HG03196 (cell line): ENCODE data around the gene MALSU1.
"Not testable (repeated sequence)": the region's sequence is repeated elsewhere in the genome, so short reads cannot be mapped to it uniquely, and the experiment has no call there.

Experiments
- ATAC-seq: cut with Tn5 transposase; IDR thresholded peaks from one replicate; pipeline ENCODE4 v1.9.1; 2021; ENCODE audit not compliant: unreplicated experiment

The MALSU1 gene

DNA sequence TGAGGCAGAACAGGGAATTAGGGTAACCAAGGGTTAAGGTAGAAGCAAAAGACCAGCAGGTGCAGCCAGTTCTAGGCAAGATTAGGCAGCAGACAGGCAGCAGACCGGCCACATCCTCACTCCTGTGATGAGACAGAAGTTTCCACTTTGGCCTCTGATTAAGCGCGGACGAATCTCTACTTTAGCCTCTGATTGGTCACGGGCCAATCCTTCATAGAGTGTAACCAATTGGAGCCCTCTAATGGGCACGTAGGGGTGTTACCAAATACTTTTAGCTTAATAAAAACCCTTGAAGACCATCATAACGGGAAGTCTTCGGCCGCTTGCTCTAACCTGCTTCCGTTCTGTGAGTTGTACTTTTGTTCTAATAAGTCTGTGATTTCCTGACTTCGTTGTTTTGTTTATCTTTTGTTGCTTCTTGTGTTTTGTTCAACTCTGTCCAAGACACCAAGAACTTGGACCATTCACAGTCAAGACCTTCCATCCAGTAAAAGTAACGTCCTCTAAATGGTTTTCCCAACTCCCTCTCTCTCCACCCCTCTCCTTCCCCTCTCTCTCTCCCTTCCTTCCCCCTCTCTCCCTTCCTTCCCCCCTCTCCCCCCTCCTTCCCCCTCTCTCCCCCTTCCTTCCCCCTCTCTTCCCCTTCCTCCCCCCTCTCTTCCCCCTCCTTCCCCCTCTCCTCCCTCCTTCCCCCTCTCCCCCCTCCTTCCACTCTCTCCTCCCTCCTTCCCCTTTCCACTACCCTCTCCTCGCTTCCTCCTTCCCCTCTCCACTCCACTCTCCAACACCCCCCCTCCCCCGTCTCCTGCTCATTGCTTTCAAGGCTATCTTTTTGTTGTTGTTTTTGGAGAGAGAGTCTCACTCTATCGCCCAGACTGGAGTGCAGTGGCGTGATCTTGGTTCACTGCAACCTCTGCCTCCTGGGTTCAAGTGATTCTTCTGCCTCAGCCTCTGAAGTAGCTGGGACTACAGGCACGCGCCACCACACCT lies 13.2 kb upstream of the MALSU1 start:
- ATAC-seq, result no peak

DNA sequence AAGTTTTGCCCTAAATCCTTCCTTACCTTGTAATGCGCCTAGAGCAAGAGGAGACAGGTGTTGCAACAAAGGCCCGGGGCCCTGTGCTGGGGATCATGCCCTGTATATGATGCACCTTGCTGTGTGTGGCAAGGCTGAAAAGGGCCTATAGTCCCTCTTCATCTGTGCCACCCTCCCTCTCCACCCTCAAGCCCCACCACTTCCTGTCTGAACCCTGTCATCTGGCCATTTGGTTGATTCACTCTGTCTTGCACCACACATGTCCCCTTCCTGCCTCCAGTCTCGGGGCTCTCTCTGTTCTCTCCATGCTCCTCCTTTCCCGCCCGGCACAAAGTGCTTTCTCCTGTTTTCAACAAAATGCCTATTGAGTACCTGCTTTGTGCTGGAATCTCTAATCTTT lies 11.5 kb upstream of the MALSU1 start:
- ATAC-seq, result no peak

DNA sequence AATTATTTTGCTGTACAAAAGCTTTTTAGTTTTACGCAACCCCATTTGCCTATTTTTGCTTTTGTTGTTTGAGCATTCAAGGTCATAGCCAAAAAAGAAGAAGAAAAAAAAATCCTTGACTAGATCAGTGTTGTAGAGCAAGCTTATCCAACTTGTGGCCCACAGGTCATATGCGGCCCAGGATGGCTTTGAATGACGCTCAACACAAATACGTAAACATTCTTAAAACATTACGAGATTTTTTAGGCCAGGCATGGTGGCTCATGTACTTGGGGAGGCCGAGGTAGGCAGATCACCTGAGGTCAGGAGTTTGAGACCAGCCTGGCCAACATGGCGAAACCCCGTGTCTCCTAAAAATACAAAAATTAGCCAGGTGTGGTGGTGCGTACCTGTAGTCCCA lies 8.1 kb upstream of the MALSU1 start:
- ATAC-seq, result no peak

DNA sequence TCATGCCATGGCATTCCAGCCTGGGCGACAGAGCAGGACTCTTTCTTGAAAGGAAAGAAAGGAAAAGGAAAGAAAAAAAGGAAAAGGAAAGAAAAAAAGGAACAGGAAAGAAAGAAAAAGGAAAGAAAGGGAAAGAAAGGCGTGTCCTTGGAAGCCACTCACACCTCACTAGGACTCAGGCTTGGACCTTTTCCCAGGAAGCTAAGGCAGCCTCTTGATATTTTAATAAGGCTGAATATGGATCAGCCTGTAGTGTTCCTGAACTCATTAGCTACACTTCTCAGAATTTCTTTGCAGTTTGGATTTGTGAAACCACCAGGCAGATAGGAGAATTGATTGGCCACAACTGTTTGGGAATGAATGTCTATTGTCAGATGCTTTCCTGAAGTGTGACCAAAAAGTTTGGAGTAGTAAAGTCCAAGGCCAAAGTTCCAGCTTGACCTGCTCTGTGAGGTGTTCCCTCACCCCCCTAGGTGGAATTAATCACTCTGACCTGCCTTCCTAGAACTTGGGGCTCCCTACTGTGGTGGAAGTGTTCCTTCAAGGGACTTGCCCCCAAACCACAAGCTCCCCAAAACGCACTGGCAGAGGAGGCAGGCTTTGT lies 7.1 kb upstream of the MALSU1 start:
- ATAC-seq, result no peak

DNA sequence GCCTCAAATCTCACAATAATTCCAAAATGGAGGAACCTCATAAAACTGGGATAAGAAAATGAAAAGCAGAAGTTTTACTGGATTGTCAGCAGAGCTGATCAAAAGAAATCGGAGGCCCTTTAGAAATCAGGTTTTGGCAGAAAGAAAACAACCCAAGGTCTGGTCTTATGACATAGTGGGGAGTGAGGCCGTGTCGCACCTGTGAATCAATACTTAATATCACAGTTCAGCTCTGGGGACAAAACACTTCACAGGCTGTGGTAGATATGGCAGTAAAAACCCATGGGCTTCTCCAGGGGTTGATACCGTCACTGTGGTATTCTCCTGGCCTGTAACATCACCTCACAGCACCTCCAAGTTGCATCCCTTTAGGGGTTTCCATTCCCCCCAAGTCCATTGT lies 6.5 kb upstream of the MALSU1 start:
- ATAC-seq, result no peak

DNA sequence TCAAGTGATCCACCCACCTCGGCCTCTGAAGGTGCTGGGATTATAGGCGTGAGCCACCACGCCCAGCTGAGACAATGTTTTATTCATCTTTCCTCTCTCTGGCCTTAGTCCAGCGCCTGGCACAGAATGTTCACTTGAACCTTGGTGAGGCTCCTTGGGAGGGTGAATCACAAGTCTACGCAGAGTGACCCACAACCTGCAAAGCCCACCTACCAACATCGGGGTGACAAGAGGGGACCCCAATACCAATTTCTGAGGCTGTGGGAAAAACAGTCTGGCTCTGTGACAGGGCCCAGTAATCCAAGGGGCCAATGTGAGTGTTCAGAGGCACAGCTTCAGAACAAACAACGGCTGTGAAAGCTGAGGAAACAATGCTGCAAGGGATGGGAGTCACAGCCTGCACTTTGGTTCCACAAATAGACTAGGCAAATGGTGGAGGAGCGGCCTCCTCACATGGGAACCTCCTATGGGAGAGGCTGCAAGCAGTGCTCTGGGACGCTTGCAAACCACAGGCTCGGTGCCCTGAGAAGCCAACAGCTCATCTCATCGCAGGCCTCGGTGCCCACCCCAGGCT lies 5.6 kb upstream of the MALSU1 start:
- no peak for ATAC-seq

DNA sequence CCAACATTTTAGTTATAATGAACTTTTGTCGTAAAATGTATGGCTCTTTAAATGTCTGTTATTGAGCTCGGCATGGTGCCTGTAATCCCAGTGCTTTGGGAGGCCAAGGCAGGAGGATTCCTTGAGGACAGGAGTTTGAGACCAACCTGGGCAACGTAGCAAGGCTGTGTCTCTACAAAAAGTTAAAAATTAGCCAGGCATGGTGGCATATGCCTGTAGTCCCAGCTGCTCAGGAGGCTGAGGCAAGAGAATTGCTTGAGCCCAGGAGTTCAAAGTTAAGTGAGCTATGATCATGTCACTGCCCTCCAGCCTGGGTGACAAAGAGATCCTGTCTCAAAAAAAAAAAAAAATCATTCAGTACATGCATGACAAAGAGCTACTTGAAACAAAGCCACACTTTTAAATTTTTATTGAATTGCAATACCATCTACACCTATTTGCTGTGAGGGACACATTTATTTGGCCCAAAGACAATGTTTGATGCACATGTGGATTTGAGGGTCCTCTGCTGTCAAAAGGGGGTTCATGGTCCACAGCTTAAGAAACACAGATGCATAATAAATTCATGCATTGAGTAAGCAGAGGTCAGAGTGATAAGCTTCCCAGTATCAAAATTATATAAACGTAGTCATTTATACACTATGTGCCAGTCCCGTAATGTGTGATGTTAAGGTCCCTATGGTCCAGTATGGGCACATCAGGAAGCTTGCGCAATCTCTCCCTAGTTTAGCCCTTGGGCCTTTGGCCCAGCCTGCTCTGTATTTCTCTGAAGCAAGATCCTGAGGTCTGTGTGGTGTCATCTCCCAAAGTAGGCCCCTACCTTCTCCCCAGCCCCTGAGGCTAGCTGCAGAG lies 4.4 kb upstream of the MALSU1 start:
- no peak for ATAC-seq

DNA sequence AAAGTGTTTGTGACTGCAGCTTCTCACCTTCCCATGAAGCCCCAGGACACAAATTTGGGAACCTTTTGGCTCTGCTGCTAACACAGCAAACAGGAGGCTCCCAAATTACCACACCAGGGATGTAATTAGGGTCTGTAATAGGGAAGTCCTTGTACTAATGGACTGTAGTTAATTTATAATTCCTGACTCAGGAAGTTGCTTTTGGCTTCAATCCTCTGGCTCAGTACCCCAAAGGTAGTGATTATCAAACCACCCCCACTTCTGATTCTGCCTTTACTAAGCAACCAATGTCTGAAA lies 3.8 kb upstream of the MALSU1 start:
- ATAC-seq, result no peak

DNA sequence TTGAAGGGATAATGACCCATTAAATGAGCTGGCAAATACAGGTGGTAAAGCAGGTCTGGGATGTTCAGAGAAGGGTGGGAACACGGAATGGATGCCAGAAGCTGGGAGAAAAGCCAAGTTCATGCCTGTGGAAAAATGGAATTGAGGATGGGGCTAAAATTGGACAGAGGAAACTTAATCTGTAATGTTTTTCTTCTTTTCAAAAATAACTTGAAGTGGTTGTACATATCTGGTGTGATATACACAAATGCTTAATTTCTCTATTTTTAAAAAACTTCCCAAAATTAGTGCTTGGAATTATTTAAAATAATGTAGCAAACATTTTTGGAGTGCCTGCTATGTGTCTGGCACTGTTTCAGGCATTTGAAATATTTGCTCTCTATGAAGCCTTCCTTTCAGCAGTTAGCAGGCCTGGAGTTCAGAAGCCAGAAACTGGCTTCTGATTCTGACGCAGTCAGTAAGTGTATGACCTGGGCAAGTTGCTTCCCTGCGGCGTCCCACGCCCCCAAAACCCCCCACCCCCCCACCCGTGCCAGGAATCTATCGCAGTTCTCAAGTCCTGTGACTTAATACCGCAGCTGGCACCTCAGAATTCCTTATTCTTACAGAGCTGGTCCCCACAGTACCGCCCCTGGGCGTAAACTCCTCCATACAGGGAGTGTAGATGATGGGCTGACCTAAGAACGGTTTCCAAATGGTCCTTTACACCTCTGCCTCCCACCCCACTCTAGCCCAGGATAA lies 828 bp upstream of the MALSU1 start:
- no peak for ATAC-seq

DNA sequence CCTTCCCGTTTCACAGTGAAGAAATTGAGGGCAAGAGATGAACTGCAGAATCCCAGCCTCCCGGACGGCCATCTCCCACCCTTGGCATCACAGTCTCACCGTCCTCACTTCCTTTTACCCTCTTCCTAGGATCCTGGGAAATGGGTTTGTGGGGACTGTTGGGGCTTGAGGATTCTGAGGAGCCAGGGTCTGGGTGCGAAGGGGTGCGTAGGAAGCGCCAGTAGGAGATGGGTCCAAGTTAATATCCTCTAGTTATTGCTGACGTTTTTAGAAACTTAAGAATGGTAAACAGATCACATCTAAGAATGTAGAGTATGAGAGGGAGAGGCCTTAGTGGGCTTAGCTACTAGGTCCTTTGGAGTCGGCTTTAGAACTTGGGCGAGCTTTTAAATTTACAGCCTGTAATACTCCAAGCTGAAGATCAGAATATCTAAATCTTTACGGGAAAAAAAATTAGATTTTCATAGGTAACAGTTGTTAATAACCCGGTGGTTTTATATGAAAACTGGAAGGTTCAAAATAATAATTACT lies 696 bp downstream of the MALSU1 start:
- no peak for ATAC-seq

DNA sequence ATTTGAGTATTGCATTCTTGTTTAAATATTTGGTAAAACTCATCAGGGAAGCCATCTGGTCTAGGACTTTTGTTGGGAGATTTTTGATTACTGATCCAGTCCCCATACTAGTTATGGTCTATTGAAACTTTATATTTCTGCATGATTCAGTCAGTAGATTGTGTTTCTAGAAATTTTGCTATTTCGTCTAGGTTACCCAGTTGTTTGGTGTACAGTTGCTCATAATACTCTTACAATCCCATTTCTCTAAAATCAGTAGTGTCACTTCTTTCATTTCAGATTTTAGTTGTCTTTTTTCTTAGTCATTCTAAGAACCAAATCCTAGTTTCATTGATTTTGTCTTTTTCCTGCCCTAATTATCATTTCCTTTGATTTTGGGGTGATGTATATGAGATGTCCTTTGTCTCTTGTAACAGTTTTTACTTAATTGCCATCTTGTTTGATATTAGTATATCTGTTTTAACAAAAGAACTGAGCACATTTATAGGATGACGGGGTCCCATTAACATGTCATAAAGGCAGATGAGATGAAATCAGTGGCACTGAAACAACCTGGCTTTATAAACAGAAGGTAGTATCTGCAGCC lies 7.9 kb downstream of the MALSU1 start:
- no peak for ATAC-seq

DNA sequence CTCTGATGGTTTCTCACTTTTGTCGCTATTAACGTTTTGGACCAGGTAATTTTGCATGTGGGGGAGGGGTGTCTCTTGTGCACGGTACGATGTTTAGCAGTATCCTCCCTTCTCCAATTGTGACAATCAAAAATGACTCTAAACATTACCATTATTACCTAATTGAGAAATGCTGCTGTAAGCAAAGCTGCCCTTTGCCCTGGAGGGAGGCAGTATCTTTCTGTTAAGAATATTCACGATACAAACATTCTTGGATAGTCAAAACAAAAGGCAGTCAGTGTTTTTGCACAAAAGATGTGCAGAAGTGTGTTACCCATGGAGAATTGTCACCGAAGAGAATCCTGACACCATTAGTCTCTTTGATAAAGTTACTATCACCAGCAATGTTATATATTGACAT lies 9.6 kb downstream of the MALSU1 start:
- ATAC-seq, result no peak

DNA sequence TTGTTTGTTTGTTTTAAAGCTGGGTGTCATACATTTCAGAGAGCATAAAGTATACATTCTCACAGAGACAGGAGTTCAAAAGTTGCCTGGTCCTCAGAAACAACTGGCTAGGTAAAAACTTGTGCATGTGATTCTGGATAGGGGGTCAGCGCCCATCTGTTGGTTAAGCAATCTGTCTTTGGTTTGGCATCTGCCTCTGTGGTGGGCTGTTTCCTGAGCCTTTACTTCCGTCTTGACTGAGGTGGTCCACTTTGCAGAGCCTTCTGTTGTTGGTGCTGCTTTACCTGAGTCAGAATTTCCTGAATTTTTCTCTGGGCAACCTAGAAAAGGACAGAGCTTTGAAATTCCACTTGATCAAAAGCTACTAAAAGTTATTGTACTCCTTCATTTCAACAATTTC lies 13.0 kb downstream of the MALSU1 start:
- not testable (repeated sequence) for ATAC-seq

DNA sequence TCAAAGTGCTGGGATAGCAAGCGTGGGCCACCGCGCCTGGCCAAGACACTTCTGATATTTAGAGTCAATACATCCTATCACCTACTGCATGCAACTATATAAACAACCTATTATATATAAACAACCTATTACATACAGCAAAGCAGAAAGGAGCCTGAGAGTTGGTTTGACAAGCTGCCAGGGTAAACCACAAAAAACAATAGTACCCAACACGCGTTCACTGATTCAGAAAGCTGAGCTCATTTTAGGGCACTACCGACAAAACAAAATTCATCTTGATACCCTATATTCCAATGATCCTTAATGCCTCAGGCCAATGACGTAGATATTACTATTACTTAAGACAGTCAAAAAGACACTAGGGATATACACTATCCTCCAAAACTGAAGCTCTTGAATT lies 16.2 kb downstream of the MALSU1 start:
- no peak for ATAC-seq

DNA sequence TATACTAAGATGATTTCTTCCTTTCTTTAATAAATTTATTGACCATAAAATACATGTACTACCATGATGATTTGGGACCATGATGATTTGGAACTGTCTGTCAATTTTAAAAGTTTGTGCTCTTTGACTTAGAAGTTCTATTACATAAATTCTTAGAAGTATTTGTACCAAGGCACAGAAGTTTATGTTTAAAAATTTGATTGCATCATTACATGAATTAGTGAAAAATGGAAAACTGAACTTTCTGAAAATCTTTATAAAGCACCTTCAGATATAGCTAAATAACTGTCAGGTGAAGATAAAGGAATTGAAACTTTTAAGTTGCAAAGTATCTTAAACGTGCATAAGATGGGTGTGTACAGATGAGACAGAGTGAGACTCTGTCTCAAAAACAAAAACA lies 32.0 kb downstream of the MALSU1 start:
- no peak for ATAC-seq

DNA sequence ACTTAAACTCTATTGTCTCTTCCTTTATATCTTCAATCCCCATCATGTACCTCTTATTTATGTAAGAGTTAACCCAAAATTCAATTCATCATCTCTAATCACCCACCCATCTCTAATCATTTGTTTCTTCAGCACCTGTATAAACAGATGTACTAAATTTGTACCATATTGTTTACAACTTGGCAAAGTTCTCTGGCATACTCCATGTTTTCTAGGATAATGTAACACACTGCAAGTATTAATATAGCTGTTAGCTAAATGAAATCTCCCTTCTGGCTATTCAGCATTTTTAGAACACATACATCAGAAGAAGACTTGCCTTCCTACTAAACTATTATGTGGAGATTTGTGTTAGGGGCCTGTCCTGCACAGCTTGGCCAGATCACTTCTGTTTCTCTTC lies 33.1 kb downstream of the MALSU1 start:
- ATAC-seq, result no peak

DNA sequence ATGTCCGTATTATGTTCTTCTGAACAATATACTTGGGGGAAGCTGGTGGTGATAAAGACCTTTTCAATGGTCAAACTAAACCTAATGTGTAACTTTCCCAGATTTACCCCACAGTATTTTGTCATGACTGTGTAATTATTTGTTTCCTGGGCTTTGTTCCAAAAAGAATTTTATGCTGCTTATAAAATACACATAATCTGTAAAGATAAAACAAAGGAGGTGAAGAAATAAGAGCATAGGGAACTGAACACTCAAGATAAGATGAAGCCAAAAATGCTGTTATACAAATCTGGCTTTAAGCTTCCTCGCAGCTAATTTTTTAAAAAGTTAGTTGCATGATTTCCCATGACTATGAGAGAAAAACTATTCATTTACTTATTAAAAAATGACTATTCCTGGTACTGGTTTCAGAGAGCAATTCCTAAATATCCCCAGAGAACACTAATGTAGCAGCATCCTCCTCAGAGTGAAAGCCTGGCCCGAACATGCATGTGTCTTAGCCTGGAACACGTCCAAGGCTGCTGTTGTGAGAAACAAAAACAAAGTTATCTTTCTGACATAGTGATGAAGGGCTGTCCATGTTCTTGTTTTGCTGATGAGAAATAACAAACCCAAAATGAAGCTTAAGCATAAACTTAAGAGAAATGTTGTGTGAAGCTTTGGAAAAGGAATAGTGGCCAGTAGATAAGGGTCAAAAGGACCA lies 33.9 kb downstream of the MALSU1 start:
- no peak for ATAC-seq

DNA sequence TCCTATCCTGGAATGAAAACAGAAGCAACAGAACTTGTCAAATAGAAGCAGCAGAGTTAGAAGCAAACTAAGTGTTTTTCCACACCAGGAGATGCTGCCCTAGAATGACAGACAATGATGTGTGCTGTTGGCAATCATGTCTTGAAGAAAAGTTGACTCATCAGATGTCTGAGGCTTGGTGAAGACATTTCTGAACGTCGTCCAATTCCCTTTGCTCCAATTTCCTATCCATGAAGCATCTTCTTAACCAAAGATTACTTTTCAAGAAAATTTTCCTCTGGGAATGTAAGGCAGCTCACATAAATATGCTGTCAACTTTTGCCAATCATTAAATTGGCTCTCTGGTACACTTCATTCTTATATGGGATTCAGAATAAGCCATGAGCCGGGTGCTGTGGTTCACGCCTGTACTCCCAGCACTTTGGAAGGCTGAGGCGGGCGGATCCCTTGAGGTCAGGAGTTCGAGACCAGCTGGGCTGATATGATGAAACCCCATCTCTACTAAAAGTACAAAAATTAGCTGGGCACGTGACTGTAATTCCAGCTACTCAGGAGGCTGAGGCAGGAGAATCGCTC lies 34.6 kb downstream of the MALSU1 start:
- ATAC-seq, result no peak

DNA sequence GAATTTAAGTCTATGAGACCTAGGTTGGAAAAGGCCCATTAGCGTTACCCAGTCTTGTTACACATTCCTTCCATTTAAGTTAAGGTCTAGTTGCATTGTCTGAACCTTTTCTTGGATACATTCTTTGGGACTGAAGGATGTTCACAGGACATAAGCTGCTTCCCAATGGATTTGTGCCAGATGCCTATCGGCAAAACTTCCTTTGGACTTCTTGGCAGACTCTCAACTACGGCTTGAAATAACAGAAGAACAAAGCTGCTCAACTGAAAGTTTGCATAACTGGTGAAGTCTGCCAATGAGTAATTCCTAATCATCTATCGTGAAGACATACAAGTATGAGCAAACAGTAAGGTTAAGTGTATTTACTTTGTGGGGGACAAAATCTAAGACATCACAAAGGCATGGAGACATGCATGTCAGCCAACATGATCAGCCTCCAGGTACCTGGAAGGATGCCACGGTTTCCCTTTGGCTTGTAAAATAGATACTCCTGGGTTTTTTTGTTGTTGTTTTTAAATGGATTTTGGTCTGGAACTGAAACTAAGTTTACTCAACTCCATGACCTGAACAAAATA lies 35.4 kb downstream of the MALSU1 start:
- ATAC-seq, result no peak
